GM18511 (cell line): ENCODE data around the gene XKR7.

ENCODE experiments used
- ATAC-seq: cut with Tn5 transposase; IDR thresholded peaks from one replicate; pipeline ENCODE4 v1.9.1; 2021; ENCODE audit warnings: mild to moderate bottlenecking, moderate library complexity; ENCODE audit not compliant: unreplicated experiment

Gene XKR7

DNA sequence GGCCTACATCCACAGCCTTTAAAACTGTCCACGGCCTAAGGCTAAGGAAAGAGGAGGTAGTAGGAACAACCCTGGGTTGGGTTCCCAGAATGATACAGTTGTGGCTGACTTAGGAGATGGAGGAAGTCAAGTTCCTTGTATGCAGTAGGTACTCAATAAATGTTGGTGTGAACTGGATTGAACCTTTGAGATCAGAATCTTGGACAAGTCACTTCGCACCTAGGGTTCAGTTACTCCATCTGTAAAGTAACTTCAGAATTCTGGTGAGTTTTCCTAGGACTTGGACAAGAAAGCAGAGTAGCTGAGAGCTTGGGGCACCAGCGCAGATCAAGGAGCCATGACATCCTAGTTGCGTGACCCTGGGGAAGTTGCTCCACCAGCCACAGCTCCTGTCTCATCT lies 9.1 kb downstream of the XKR7 start:
- ATAC-seq: no peak

- ATAC-seq: no peak
Measured at GRCh38 chr20:31979713-31980426, 11.9 kb downstream of the XKR7 start.

DNA sequence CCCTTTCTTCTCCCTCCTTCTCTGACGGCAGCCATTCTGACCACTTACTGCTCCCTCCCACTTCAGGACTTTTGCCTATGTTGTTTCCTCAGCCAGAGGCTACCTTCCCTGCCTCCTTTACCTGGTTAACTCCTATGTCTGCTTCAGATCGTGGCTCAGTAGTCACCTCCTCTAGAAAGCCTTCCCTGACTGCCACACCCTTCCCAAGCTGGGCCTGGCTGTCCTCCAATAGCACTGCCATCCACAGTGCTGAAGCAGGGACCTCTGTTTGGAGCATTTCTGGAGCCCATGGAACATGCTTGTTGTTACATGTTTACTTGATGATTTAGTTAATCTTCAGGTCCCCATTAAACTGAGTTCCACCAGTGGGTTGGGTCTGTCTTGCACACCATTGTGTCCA lies 13.8 kb downstream of the XKR7 start:
- ATAC-seq: no peak

- ATAC-seq: no peak
Measured at GRCh38 chr20:31984981-31985471, 17.1 kb downstream of the XKR7 start.

DNA sequence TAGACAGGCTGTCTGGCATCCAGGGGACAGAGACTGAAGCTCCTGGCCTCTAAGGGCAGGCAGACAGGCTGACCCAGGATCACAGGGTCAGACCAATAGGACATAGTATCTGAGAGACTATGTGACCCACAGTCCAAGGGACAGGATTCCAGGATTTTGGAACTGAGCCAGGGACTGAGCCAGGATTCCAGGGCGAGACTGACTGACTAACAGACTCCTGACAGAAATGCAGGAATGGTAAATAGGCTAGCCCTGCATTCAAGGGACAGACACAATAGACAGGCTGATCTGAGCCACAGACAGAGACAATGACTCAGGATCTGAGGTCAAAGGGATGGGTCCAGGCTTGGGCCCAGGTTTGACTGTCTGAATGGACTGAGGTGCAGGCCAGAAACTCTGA lies 19.8 kb downstream of the XKR7 start:
- no peak for ATAC-seq

- no peak for ATAC-seq
Measured at GRCh38 chr20:31988430-31989015, 20.6 kb downstream of the XKR7 start.

DNA sequence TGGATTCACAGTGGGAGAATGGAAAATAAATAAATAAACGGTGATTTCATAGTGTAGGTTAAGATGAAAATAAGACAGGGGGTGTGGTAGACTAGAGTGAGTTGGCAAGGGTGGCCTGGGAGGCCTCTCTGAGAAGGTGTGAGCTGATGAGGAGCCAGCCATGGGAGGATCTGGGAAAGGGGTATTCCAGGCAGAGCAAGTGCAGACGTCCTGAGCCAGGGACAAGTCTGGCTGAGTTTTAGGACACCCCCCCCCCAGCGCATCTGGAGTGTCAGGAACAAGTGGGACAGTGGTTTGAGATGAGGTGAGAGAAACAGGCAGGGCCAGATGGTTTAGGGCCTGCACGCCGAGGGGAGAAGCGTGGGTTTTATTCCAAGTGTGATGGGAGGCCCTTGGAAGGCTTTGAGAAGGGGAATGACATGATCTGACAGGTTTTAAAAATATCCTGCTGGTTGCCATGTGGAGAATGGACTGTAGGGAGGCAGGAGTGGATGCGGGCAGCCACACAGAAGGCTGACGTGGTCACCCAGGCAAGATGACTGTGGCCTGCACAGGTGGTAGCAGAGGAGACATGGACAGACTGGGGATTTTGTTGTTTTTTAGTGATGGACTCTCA lies 21.2 kb downstream of the XKR7 start:
- no peak for ATAC-seq

GRCh38 chr20:31990641-31991338 lies 22.8 kb downstream of the XKR7 start:
- no peak for ATAC-seq

DNA sequence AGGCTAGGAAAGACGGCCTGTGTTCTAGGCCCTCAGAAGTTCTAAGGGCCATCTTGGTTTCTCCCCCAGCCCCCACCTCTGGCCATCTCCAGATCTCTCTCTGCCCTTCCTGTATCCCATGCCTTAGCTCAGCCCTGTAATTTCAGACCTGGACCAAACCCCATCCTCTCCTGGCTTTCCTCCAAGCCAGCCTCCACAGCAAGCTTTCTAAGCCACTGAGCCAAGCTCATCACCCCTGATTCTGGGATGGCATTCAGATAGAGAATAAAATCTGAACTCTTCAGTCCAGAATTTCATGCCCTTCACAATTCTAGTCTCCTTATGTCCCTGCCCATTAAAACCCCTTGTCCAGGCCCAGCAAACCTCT lies 23.4 kb downstream of the XKR7 start:
- ATAC-seq: no peak

- no peak for ATAC-seq
Measured at GRCh38 chr20:31992086-31992485, 24.1 kb downstream of the XKR7 start.

DNA sequence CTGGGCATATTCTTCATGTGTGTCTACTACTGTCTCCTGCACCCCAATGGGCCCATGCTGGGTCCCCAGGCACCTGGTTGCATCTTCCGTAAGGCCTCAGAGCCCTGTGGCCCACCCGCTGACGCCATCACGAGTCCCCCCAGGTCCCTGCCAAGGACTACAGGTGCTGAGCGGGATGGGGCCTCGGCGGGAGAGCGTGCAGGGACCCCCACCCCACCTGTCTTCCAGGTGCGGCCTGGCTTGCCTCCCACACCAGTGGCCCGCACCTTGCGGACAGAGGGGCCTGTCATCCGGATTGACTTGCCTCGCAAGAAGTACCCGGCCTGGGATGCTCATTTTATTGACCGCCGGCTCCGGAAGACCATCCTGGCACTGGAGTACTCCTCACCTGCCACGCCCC lies 29.0 kb downstream of the XKR7 start:
- ATAC-seq: no peak

- no peak for ATAC-seq
Measured at GRCh38 chr20:31998246-31998645, 30.3 kb downstream of the XKR7 start.

DNA sequence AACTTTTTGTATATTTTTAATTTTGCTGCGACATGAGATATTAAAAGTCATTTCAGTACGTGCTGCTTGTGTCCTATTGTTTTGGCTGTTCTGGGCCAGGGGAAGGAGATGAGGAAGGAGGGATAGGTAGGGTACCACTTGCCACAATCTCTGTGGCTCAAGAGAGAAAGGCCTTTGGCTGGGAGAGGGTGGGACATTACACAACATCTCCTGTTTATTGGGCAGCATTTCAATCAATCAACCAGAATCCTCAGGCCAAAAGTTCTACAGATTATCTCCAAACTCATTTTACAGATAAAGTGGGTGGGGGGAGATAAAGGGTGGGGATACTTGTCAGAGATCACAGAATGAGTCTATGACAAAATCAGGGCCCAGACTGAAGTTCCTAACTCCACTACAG lies 35.4 kb downstream of the XKR7 start:
- no peak for ATAC-seq

DNA sequence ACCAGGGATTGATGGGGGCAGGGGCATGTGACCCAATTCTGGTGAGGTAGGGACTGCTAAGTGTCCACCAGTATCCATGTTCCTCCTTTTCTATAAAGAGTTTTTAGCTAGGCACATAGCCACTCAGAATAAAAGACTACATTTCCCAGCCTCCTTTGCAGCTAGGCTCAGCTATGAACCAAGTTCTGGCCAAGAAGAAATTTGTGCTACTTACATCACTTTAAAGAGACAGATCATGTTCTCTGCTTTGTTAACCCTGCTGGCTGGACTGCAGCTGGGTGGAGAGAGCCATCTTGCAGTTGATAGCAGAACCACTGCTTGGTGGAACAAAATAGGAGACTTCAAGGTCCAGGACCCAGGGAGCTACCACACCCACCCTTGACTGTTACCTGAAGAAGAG lies 37.0 kb downstream of the XKR7 start:
- no peak for ATAC-seq

DNA sequence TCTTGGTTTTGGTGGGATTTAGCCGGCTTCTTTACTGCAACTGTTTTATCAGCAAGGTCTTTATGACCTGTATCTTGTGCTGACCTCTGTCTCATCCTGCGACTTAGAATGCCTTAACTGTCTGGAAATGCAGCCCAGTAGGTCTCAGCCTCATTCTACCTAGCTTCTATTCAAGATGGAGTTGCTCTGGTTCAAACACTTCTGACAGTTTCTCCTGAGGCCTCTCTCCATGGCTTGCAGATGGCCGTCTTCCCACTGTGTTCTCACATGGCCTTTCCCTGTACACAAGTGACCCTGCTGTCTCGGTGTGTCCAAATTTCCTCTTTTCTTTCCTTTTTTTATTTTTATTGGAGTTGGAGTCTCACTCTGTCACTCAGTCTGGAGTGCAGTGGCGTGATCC lies 38.1 kb downstream of the XKR7 start:
- ATAC-seq: no peak

DNA sequence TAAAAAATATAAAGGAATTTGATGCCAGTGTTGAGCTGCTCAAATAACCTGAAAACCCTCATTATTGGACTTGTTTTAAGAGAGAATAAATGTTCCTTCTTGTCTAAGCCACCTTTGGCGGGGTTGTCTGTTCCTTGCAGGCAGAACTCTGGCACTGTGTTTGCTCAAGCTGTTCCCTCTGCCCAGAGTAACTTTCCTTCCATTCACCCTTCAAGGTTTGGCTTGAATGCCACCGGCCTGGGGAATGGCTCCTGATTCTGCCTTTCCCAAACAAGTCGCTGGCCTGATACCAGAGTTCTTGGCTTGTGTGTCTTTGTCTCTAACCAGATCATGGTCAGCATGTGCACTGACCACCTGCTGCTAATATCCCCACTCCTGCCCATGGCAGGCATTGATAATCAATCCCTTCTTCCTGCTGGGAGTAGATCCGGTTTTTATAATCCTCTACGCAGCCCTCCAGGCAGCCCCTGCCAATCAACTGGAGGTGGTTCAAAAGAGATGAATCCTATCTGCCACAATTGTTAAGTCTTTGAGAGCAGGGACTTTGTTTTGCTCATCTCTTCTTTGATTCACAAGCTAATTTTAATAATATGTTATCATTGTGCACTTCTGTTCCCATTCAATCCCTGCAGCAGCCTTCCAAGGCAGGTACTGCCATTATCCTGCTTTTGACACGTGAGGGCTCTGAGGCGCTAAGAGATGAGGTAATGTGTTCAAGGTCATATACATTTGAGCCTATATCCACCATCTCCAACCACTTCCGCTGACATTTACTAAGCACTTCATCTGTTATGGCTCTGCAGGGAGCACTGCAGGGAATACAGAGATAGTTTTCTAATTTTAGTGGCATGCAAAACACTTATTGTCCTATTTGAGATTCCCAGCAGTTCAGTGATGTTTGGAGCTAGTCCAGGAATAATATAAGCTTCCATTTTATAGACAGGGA lies 39.2 kb downstream of the XKR7 start:
- ATAC-seq: no peak

DNA sequence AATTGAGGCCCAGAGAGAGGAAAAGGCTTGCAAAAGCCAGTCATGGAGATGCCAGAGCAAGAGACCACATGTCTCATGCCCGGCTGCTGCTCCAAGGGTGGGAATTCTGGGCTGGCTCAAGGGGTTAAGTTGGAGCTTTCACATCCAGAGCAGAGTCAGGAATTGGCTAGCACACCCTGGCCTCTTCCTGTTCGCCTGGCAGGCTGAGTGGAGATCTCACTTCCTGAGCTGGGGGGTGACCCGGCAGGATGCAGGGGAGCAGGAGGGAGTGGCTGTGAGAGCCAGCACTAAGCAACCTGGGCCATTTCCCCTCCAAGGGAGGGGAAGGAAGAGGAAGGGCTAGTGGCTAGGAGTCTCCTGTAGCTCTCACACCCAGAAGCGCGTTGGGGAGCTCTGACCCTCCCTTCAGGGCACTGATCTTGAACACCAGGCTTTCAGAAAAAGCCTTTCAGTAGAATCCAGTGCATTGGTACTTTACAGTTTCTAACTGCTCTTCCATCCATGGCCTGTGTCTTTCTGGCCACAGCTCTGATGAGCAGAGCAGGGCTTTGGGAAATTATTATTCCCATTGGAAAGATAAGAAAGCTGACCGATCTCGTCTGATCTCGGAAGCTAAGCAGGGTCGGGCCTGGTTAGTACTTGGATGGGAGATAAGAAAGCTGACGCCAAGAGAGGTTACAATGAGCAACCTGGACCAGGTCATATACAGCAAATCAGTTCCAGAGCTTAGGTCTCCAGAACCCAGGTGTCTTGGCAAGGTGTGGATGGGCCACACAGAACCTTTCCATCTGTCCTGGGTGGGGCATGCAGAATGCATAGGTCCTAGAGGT lies 40.1 kb downstream of the XKR7 start:
- ATAC-seq: no peak

GRCh38 chr20:32009564-32009963 lies 41.6 kb downstream of the XKR7 start:
- no peak for ATAC-seq

- no peak for ATAC-seq
Measured at GRCh38 chr20:32010101-32010500, 42.1 kb downstream of the XKR7 start, which contains the start of gene CCM2L. Gene CCM2L, plus strand, starts transcription at chr20:32010438. Its CDS starts 17 bp downstream, at chr20:32010455.

DNA sequence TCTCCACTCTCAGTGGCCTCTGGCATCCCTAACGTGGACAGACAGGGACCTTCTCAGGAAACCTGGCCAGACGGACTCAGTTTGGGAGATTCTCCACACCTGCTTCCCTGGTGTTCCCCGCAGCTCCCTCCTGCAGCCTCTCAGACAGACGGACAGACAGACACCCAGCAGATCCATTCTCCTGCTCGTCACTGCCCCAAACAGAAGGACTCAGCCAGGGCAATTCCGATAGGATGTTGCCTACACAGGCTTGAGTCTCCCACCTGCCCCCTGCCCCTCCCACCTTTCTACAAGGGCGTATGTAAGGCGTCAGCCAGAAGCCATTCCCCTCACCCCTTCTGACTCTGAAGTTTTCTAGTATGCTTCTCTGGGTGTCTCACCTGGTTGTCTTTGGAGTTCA lies 42.7 kb downstream of the XKR7 start:
- ATAC-seq: no peak
